HepG2 (cell line): ENCODE data around the gene ARHGEF37. TPM values are rescaled to one million over a fixed set of nuclear protein-coding genes. Genes with fewer than 3 reads are reported as not detected.

Source experiments
- polyA plus RNA-seq, 8 experiments: library from polyadenylated mRNA; depleted of rRNA in 3 of 8; stranded (reverse) in 7 of 8; unstranded in 1 of 8; fragments of >200 nt; fragmentation: Illumina TruSeq in 4 of 8; extraction: Trizol in 4 of 8; gene quantifications; 2 replicates each; pipeline versions ENCODE4 v1.2.1 to v1.2.3, GENCODE V29; 2011 to 2016; ENCODE audit warnings: low read depth in 4 of 8, missing spikeins in 1 of 8, mixed read lengths in 1 of 8; ENCODE audit not compliant: insufficient read depth in 1 of 8
- small RNA-seq, 3 experiments: library from RNA; depleted of rRNA; stranded (forward); fragments of <200 nt; gene quantifications; one replicate each; pipeline ENCODE3, GENCODE V24; 2012; ENCODE audit warnings: low read depth in 2 of 3, low replicate concordance in 1 of 3; ENCODE audit not compliant: insufficient read length in 3 of 3, insufficient read depth in 2 of 3
- total RNA-seq, 5 experiments: library from RNA; depleted of rRNA; stranded (reverse); fragments of >200 nt; fragmentation: Illumina TruSeq; extraction: Trizol; gene quantifications; 2 replicates each; pipeline ENCODE4 v1.2.3, GENCODE V29; 2016; ENCODE audit warnings: low read depth in 1 of 5

Gene ARHGEF37
- total and polyA plus RNA-seq, 2 of the 13 experiments (the other 11 are each of a cell fraction or from before 2014, with no cell fraction given): 0.18 to 0.27 TPM

Small RNA genes lying within 50 kb of the gene (small RNA-seq; reads per million reads assigned to genes)
- 0 reads per million in 3 experiments for gene RNU6-588P

Other genes starting within 250 kb of the ARHGEF37 start
- 16.6 and 28.4 TPM in 2 replicates for gene GRPEL2, start 236.0 kb upstream of the ARHGEF37 start, total RNA-seq (2016; rRNA removed; fragmentation: Illumina TruSeq; extraction: Trizol)
- 9.3 and 13.1 TPM in 2 replicates for gene GRPEL2, start 236.0 kb upstream of the ARHGEF37 start, polyA plus RNA-seq (2011; rRNA removed)
- gene PCYOX1L, start 223.5 kb upstream of the ARHGEF37 start, total RNA-seq (2016; rRNA removed; fragmentation: Illumina TruSeq; extraction: Trizol): 0.24 and 1.00 TPM in 2 replicates
- 3.7 and 5.6 TPM in 2 replicates for gene PCYOX1L, start 223.5 kb upstream of the ARHGEF37 start, polyA plus RNA-seq (2011; rRNA removed)
- 0.29 and 0.32 TPM in 2 replicates for gene IL17B, start 202.2 kb upstream of the ARHGEF37 start, total RNA-seq (2016; rRNA removed; fragmentation: Illumina TruSeq; extraction: Trizol)
- gene IL17B, start 202.2 kb upstream of the ARHGEF37 start, polyA plus RNA-seq (2011; rRNA removed): 2.6 and 5.0 TPM in 2 replicates
- gene CSNK1A1, start 30.1 kb upstream of the ARHGEF37 start, total RNA-seq (2016; rRNA removed; fragmentation: Illumina TruSeq; extraction: Trizol): 149 and 210 TPM in 2 replicates
- 77.3 and 89.0 TPM in 2 replicates for gene CSNK1A1, start 30.1 kb upstream of the ARHGEF37 start, polyA plus RNA-seq (2011; rRNA removed)
- gene PPARGC1B, start 148.8 kb downstream of the ARHGEF37 start, total RNA-seq (2016; rRNA removed; fragmentation: Illumina TruSeq; extraction: Trizol): 0.73 and 1.1 TPM in 2 replicates
- 0.13 and 0.24 TPM in 2 replicates for gene PPARGC1B, start 148.8 kb downstream of the ARHGEF37 start, polyA plus RNA-seq (2011; rRNA removed)